ENCODE results near the gene ACAP3.

- no peak for TF ChIP-seq CTCF (IDR thresholded peaks at IDR 0.05; ENCODE audit: low read depth, low read length)
- TF ChIP-seq EZH2phosphoT487 (IDR thresholded peaks at IDR 0.05; ENCODE audit: low read depth) = no peak
These were observed 34.6 kb downstream of the ACAP3 start for GRCh38 chr1:1273209-1273511.

Data from OCI-LY3 (cell line).